GM19324 (cell line): ENCODE results near the gene THAP2.
"Not testable (repeated sequence)": the region's sequence is repeated elsewhere in the genome, so short reads cannot be mapped to it uniquely, and the experiment has no call there.

Experiments used
- ATAC-seq: cut with Tn5 transposase; IDR thresholded peaks from one replicate; pipeline ENCODE4 v1.9.1; 2021; ENCODE audit warnings: mild to moderate bottlenecking, moderate library complexity; ENCODE audit not compliant: unreplicated experiment, low FRiP score

THAP2 gene

DNA sequence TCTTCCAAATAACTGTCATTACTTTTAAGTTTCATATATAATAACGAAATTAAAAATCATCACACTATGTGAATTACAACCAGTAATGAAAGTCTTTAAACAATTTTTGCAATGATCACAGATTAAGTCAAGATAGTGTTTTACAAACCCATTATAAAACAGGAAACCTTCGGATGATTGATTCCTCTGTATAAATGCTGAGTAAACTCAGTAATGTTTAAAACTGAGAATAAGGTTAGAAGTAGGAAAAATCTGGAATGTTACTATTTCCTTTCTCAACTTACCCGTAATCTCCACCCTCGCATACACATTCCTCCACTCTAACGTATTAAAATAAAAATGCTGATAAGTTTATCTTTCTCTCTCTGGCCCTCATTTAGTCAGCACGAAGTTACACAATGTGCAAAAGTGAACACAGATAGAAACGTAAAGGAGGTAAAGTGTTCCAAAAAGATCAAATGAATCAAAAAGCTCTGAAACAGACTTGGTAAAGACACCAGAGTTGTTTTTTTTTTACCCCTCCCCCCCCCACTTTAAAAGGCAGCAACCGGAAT, 2.0 kb upstream of the THAP2 start:
- no peak for ATAC-seq

DNA sequence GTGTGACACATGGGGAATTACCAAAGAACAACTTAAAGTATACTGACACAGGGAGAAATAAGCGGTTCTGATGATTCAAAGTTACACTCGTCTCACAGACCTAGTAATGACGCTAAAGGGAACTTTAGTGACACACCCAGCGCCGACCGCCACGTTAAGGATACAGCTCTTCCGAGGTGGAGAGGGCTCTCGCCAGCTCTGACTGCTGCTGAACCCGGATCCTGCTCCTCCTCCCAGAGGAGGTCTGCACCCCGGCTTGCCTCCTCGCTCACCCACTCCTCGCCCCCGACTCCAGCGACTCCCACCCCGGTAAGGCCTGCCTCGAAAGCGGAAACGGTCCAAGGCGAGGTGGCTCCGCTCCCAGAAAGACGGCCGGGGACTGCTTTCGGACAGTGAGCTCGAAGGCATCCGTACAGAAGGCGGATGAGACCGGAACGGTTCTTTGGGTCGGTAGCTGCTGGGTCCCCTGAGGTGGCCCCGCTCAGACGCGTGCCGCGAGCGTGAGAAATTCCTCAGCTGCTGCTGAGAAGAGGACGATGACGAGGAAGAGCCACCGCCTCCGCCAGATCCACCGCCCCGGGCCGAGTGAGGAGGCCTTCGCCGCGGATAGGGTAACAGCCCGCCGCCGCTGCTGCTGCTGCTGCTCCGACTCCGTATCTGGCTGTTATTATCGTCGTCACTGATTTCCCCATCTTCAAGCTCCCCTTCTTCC, 1.1 kb upstream of the THAP2 start:
- ATAC-seq: peak; percentile 18

DNA sequence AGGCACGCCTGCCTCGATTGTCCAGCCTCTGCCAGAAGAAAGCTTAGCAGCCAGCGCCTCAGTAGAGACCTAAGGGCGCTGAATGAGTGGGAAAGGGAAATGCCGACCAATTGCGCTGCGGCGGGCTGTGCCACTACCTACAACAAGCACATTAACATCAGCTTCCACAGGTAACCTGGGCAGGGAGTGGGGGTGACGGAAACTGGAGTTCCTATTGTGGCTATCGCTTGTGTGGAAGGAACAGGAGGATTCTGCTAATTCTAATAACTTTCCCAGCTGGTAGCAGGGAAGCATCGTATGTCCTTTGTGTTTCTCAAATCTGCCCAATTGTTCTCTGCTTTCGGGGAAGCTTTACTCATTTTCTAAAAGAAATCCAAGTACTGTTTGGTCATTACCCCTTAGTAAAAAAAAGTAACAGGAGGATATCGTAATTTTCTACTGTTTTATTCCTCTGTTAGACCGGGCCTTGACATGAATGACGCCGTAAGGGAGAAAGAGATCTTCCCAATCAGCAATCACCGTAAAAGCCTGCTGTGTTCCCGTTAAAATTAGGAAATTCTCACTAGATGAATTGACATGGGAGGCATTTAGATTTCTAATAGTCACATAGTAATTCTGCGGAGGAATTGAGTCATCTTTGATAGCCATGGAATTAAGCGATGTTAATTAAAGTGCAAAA, 449 bp downstream of the THAP2 start:
- no peak for ATAC-seq

DNA sequence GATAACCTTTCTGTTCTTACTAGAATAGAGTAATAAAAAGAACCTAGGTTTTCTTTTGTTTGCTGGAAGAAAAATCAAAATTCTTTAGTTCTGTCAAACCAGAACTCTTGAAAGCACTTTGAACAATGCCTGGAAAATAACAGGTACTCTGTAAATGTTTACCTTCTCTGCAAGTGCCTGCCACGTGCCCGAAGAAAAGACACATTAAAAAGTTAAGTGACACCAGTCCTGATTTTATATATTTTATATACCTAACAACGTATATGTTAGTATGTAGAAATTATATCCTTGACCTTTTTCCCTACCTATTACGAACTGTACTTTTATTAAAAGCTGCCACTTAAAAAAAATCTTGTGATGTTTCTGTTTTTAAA, 976 bp downstream of the THAP2 start:
- no peak for ATAC-seq

DNA sequence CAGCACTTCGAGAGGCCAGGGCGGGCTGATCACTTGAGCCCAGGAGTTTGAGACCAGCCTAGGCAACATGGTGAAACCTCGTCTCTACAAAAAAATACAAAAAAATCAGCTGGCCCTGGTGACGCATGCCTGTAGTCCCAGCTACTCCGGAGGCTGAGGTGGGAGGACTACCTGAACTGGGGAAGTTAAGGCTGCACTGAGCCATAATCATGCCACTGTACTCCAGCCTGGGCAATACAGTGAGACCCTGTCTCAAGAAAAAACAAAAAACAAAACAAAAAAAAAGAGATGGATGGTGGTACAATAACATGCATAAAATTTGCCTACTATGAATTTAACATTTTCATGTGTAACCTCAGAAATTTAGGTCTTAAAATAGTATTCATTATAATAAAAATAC, 2.2 kb downstream of the THAP2 start:
- no peak for ATAC-seq

DNA sequence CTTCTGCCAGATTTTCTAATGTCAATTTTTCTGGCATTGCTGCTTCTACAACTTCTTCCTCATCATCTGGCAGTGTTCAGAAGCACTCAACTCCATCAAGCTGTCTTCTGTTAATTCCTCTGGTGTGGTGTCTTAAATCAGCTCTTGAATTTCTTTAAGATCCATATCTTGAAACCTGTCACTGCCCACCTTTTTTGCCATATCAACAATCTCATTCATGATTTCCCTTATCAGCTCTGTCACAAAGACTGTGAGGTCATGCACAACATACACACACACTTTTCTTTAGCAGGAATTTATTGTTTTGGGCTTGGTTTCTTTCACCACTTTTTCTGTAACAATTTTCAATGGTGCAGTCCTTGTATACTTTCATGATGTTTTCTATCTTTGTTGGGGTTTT, 7.2 kb downstream of the THAP2 start:
- no peak for ATAC-seq

DNA sequence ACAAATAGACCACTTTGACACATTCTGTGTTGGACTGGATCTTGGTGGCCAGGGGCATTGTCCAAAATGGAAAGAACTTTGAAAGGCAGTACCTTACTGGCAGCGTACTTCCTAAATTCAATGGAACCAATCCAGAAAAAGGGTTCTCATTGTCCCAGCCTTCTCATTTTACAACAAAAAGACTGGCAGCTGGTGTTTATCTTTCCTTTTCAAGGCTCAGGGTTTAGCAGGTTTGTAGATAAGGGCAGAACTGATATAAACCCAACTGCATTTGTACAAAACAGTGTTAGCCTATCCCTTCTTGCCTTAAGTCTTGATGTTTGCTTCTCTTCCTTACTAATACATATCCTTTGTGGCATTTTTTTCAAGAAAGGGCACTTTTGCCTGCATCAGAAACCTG, 7.7 kb downstream of the THAP2 start:
- ATAC-seq: no peak

DNA sequence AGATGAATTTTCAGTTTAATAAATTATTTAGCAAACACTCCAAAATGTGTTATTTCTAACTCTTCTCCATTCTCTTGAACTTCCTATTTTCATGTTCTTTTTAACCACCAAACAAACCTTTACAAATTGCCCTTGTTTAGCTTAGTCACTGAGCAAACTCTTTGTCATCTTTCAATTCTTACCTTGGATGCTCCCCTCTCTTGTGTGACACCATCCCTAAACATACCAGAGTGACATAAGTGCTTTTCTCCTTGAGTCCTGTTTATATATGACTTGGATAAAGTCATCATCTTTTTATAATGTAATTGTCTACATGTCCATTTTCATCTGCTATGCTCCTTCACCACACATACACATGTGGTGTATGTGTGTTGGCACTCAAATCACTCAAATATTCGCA, 18.4 kb downstream of the THAP2 start:
- no peak for ATAC-seq

DNA sequence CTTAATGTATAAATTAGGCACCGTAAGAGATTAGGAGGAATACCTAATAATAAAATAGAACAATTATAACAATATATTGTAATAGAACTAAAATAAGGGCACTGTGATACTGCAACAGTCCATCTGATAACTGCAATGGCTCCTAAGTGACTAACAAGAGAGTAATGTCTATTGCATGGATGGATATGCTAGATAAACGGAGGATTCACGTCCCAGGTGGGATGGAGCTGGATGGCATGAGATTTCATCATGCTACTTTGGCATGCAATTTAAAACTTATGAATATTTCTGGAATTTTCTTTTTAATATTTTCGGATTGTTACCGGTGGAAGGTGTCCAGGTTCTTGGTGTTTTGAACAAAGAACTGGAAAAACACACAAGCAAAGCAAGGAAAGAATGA, 19.5 kb downstream of the THAP2 start:
- ATAC-seq: no peak

DNA sequence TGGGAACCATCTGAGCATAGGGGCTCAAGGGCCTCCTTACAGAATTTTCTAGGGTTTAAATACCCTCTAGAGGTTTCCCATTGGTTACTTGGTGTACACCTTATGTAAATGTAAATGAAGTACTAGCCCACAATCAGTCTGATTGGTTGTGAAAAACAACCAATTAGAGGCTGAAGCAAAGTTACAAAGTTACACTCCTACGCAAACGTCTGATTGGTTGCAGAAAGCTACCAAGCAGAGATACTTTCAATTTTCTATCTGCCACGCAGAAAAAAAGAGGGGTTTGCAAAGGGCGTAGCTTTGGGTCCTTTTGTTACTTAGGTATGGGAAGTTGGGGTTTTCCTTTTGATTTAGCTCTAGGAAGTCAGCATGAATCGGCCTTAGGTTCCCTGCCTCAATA, 20.0 kb downstream of the THAP2 start:
- no peak for ATAC-seq

DNA sequence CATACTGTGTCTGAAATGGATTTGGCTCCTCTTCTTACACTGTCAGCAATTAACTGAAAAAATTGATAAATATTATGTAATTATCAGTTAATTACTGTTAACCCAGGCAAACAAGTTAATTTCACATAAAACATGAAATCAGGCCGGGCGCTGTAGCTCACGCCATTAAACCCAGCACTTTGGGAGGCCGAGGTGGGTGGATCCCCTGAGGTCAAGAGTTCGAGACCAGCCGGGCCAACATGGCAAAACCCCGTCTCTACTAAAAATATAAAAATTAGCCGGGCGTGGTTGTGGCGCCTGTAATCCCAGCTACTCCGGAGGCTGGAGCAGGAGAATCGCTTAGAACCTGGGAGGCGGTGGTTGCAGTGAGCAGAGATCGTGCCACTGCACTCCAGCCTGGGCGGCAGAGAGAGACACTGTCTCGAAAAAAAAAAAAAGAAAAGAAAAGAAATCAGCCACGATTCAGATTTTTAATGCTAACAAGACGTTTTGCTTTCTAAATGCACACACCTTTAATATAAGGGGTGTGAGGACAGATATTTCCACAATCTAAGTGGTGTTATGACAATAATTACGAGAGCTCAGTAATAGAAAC, 21.3 kb downstream of the THAP2 start:
- no peak for ATAC-seq

DNA sequence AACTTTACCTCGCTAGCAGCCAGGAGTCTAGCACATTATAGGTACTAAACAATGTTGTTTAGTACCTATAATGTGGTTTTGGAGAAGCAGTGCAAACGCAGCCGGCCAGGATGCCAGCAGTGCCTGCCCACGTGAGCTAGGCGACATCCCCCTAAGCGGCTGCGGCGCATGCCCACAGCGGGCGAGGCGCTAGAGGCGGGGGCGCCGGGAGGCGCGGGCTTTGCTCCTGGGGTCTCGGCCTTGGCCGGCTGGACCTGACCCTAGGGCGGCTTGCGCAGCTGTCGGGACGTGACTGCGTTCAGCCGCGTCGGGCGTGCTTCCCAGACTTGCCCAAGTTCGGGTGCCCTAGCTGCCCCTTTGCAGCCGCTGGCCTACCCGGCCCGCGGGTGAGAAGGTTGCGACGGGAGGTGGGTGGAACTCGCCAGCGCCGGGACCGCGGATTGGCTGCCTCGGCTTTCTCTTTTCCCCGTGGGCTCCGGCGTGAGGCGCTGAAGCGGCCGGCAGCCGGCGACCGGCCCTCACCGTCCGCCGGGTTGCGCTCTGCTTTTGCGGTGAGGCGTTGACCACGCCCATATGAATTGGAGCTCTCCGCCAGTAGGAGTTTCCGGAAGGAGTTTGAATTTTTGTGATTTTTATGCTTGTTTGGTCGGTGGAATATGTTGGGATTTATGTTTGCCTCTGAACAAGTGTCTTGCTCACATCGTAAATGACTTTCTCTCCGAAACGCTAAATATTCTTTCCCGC, 22.0 kb downstream of the THAP2 start, which contains the start of gene TMEM19:
TMEM19 (plus strand) TSS at position 169 of the 744 bp plus-strand sequence. CDS start 599 bp downstream, outside the sequence.
- ATAC-seq: peak; percentile 95

DNA sequence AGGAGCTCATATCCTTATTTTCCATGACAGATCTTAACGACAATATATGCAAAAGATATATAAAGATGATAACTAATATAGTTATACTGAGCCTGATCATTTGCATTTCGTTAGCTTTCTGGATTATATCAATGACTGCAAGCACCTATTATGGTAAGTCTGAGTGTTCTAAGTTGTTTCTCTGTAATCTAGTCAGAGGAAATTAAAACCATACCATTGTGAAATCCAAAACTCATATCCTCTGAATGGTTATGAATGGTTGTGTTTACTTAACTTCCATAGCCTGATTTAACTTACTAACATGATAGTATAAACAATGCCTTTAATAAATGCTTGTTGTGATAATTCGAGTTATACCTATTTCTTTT, 22.5 kb downstream of the THAP2 start:
- ATAC-seq: no peak

DNA sequence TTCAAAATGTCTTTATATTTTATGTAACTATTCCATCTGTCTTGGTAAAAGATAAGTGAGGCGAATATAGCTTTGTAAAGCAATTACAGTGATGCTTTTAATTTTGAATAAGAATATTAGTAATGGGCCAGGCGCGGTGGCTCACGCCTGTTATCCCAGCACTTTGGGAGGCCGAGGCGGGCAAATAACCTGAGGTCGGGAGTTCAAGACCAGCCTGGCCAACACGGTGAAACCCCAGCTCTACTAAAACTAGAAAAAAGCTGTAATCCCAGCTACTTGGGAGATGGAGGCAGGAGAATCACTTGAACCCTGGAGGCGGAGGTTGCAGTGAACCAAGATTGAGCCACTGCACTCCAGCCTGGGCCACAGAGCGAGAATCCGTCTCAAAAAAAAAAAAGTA, 23.1 kb downstream of the THAP2 start:
- ATAC-seq: not testable (repeated sequence)

DNA sequence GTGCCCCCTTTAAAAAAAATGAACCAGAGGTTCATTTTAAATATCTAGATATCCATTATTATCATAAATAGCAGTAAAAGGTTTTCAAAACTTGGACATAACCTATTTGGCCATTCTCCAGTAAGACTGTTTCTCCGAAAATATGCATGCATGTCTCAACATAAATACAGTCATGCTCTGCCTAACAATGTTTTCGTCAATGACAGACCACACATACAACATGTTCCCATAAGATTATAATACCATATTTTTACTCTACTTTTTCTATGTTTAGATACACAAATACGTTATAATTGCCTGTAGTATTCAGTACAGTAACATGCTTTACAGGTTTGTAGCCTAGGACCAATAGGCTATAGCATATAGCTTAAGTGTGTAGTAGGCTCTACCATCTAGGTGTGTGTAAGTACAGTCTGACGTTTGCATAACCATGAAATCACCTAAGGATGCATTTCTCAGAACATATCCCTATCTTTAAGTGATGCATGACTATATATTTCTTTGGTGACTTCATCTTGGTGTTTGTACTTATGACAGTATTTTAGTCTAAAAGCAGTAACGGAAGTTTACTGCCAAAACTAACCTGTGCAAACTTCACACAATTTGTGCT, 25.0 kb downstream of the THAP2 start:
- no peak for ATAC-seq

DNA sequence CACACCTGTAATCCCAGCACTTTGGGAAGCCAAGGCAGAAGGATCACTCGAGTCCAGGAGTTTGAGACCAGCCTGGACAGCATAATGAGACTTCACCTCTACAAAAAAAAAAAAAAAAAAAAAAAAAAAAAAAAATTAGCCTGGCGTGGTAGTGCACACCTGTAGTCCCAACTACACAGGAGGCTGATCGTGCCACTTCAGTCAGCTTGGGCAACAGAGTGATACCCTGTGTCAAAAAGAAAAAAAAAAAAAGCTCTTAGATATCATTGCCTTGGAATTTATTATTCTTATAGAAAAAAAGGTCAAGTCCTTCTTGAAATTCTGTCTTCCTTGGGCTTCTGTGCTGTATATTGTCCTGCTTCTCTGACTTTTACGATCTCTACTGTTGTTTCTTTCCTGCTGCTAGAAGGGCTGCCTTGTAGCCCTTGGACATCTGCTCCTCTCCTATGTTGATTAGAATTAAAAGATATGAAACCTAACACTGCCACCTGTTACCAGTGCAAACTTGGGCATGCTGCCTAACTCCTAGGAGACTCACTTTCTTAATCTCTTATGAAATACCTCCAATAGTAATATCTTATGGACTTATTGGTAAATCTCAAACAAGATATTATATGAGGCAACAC, 27.5 kb downstream of the THAP2 start:
- no peak for ATAC-seq

DNA sequence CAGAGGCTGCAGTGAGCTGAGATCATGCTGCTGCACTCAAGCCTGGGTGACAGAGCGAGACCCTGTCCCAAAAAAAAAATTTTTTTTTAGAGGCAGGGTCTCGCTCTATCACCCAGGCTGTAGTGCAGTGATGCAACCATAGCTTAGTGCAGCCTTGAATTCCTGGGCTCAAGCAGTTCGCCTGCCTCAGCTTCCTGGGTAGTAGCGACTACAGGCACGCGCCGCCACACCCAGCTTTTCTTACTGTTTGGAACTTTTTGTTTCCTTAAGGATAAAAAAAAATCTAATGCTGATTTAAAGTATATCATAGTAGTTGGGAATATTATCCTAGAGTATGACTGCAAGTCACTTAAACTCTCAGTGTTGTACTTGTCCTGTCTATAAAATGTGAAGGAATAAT, 29.0 kb downstream of the THAP2 start:
- no peak for ATAC-seq

DNA sequence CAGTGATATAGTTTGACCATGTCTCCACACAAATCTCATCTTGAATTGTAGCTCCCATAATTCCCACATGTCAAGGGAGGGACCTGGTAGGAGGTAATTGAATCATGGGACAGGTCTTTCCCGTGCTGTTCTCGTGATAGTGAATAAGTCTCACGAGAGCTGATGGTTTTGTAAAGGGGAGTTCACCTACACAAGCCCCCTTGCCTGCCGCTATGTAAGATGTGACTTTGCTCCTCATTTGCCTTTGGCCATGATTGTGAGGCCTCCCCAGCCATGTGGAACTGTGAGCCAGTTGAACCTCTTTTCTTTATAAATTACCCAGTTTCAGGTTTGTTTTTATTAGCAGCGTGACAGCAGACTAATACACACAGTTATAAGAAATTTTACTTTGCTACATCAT, 29.6 kb downstream of the THAP2 start:
- peak; percentile 2 for ATAC-seq

DNA sequence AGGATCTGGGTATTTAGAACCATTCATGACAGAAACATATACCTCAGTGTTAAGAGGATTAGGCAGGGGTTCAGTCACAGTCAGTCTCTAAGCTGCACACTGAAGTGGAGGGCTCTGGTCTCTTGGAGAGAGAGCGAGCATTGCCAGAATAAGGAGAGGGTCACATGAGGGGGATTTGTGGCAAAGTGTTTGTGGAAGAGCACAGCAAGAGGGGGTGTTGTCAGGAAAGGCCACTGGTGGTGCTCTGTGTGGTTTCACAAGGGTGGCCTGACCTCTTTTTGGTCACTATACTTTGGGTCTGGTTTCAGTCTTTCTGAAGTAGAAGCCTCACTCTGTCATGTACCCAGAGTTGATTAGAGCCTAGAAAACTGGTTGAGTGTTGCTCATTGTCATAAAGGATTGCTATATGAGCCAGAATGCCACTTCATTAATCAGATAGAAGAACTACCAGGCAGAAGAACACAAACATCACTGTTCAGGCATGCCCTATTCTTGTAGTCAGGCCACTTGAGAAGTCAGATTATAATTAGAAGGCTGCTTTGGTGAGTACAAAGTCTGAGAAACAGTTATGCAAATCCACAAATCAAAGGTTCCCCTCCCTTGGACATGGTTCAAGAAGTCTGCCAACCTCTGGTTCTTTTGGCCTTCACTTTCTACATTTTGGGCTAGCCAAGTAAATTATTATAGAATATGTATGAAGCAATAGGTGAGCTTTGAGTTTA, 30.2 kb downstream of the THAP2 start:
- ATAC-seq: peak; percentile 95
